RCC 7860 (cell line): ENCODE results near the gene PEX19.

Experiments used
- DNase-seq: peaks from one replicate; pipeline ENCODE4 v3.0.0-alpha.2; 2015; ENCODE audit warnings: low spot score
- FAIRE-seq: peaks from 2 replicates; lab custom pipeline; 2012; peaks lifted over from hg19 to GRCh38; lab: Jason Lieb, UNC

PEX19 gene

DNA sequence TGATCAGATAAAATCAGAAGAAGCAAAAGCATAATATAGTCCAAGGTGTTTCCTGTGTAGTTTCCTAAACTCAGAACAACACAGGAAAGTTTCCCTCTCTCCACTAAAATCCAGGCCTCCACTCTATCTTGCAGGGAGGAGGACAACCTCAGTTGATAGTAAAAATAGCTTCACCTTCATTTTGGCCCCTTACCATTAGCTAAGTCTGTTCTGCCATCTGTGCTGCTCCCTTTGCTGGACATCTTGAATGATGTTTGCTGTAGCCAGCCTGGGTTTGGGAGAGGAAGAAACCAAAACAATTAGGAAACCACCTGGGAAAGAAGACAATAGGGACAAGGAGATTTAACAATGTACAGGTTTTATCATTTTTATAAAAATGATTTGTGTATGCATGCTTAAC lies 41.2 kb downstream of the PEX19 start:
- no peak for DNase-seq
- no peak for FAIRE-seq

DNA sequence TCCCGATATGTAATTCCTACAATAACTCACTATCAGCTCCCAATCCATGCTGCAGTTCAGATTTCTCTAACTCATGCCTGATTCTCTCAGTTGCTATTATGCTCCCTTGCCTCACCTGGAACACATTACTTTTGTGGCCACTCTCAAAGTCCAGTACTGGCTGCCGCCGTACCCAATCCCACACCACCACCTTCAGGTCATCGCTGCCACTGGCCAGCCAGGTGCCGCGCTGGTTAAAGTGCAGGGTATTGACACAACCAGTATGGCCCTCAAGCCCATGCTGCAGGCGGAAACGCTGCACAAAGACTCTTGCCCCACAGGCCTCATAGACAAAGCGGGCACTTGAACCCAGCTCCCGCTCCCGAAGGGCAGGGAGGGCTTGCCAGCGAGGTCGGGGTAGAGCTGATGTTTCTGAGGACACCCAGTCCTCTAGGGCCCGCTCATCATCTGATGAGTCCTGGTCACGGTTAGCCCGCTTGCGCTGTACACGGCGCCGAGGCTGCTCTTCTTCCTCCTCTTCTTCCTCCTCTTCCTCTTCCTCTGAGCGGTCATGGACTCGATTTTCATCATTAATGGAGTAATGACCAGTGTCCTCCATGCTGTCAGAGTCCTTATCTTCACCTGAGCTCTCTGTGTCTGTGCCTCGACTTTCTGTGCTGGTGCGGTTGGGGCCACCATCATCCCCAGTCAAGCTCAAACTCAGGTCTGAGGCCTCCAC lies 45.2 kb downstream of the PEX19 start:
- FAIRE-seq (no peak), DNase-seq (no peak)

DNA sequence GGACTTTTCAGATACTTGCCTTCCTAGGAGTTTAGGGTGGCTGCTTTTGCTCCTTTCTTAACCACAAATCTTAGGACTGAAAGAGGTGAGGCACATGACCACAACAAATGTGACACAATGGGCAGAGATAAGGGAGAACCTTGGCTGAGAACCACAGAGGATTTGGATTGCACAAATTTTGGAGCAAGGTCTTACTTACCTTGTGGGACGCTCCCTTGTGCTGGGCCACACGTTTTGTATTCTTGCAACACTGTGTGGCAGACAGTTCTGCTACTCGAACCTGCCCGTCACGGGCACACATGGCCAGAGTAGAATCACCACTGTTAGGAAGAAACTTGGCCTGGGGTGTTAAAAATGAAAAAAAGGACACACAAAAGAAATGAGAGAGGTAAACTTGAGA lies 46.5 kb downstream of the PEX19 start:
- DNase-seq (no peak), FAIRE-seq (no peak)

DNA sequence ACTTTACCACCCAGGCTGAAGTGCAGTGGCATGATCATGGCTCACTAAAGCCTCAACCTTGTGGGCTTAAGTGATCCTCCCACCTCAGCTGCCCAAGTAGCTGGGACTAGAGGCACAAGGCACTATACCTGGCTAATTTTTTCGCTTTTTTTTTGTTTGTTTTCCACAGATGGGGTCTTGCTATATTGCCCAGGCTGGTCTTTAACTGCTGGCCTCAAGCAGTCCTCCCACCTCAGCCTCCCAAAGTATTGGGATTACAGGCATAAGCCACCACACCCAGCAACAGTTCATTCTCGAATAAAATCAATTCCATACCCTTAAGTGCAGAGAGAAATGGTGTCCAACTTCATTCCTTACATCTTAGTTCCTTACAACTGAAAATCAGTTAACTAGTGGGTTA lies 47.4 kb downstream of the PEX19 start:
- DNase-seq = no peak
- no peak for FAIRE-seq

DNA sequence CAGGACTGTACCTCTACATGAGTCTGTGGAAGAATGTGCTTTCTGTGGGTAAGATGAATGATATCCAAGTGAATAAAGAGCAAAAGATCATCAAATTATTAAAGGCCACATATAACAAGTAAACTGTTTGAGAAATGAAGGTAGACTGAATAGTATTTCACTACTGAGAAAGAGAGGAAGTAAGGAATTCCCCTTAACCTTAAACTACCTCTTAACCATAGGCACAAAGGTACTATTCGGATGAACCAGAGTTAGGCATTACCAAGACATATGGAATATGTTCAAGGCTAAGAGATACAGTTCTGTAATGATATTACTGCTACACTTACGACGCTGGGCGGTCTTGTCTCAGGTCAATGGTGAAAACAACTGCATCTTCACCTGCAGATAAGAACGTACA lies 48.1 kb downstream of the PEX19 start:
- FAIRE-seq (no peak), DNase-seq (no peak)

DNA sequence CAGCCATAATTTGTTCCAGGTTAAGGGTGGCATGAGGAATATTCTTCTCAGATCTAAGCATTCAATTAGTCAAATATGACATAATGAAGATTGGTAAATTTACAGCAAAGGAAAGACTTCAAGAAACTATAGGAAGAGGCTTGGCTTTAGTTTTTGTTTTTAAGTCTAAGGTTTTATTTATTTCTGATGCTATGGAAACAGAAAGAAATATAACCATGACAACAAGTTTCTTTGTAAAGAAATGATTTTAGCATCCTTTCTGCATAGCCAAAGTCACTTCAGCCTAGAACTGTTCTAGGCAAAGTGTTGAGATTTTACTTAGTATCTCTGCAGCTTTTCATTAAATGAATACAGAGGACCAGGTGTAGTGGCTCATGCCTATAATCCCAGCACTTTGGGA lies 52.0 kb downstream of the PEX19 start:
- no peak for DNase-seq
- FAIRE-seq = no peak

DNA sequence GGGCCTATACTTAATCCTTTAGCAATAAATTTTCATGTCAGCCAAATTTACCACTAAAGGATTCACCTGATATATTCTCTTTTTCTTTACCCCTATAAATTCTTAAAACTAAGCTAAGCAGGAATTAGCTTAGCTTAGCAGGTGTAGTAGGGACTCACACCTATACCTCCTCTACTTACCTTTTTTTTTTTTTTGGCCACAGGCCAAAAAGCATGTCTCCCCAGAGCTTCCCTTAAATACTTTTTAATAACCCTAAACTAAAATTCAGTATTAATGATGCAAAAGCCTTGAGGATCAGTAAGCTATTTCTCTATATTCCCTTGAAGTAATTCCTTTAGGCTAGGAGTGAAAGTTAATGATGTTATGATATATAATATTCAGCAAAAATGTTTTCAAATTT lies 56.5 kb downstream of the PEX19 start:
- no peak for DNase-seq
- no peak for FAIRE-seq

DNA sequence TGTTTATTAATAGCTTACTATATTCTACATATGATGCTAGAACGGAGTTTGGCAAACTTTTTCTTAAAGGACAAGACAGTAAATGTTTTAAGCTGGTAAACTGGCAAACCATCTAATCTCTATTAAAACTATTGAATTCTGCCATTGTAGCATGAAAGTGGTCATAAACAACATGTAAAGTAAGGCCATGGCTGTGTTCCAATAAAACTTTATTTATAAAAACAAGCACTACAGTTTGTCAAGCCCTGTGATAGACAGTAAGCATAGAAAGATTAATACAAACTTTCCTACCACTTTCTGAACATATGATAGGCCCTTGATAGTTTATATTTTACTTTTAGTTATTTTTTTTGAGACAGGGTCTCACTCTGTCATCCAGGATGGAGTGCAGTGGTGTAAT lies 57.4 kb downstream of the PEX19 start:
- DNase-seq (no peak), FAIRE-seq (no peak)

DNA sequence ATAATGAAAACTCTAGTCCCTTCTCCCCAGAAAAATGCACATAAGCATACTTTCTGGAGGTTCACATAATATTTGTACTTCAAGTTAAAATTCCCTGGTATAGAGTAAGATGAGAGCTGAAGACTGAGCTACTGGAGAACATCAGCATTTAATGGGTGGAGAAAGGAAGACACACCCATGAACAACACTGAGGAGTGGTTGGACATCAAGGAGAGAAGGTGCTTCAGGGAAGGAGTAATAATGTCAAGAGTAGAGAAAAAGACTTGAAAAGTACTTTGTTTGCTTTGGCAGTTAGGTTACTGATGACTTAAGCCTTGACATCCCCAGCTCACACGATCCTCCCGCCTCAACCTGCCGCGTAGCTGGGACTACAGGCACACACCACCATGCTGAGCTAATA lies 57.9 kb downstream of the PEX19 start:
- DNase-seq = no peak
- no peak for FAIRE-seq
